HepG2 (cell line): ENCODE measurements around the gene HS3ST5. TPM values are rescaled to one million over a fixed set of nuclear protein-coding genes. Genes with fewer than 3 reads are reported as not detected.

Experiments used
- BCLAF1 ChIP-seq: fragments of 450-650 bp; IDR thresholded peaks from 2 replicates; pipeline ENCODE4 v1.6.1; 2017; ENCODE audit warnings: mild to moderate bottlenecking
- CREM ChIP-seq, 2 experiments: sonication (generic) in 1 of 2; formaldehyde crosslinking in 1 of 2; IDR thresholded peaks; 2 replicates each; pipeline versions ENCODE4 v1.4.0 to v1.6.1; 2016 to 2020; ENCODE audit warnings: antibody characterized with exemption in 1 of 2, mild to moderate bottlenecking in 1 of 2, missing genetic modification reagents in 1 of 2
- DRAP1 ChIP-seq: IDR thresholded peaks from 2 replicates; pipeline ENCODE4 v1.6.1; 2016; ENCODE audit warnings: missing genetic modification reagents, missing compliant biosample characterization
- EP300 ChIP-seq, 3 experiments: sonication (generic) in 1 of 3; formaldehyde crosslinking in 1 of 3; IDR thresholded peaks; 2 replicates each; pipeline versions ENCODE4 v1.5.1 to v1.6.1; 2011 to 2020; ENCODE audit warnings: low read depth in 2 of 3, low read length in 2 of 3, borderline replicate concordance in 1 of 3, improper control_type of control experiment in 1 of 3, mild to moderate bottlenecking in 1 of 3, missing genetic modification reagents in 1 of 3, moderate library complexity in 1 of 3
- GATA4 ChIP-seq: sonication (generic); IDR thresholded peaks from 2 replicates; pipeline ENCODE4 v1.6.1; 2016; ENCODE audit warnings: antibody characterized with exemption, low read depth, borderline replicate concordance
- HOXA3 ChIP-seq: sonication (generic); formaldehyde crosslinking; IDR thresholded peaks from 2 replicates; pipeline ENCODE4 v1.5.0; 2020; ENCODE audit warnings: missing genetic modification reagents
- NCOA2 ChIP-seq: sonication (generic); formaldehyde crosslinking; IDR thresholded peaks from 2 replicates; pipeline ENCODE4 v1.8.0; 2022; ENCODE audit warnings: inconsistent platforms
- THRA ChIP-seq: sonication (generic); formaldehyde crosslinking; IDR thresholded peaks from 2 replicates; pipeline ENCODE4 v1.4.0; 2020; ENCODE audit warnings: missing genetic modification reagents, borderline replicate concordance
- ZBTB4 ChIP-seq: sonication (generic); formaldehyde crosslinking; IDR thresholded peaks from 2 replicates; pipeline ENCODE4 v1.4.0; 2020; ENCODE audit warnings: missing genetic modification reagents, mild to moderate bottlenecking, borderline replicate concordance
- ZFYVE20 ChIP-seq: sonication (generic); formaldehyde crosslinking; IDR thresholded peaks from 2 replicates; pipeline ENCODE4 v1.8.0; 2023; ENCODE audit warnings: low read depth, mild to moderate bottlenecking, moderate library complexity, missing genetic modification reagents, borderline replicate concordance
- ZIK1 ChIP-seq: sonication (generic); formaldehyde crosslinking; IDR thresholded peaks from 2 replicates; pipeline ENCODE4 v1.5.0; 2020; ENCODE audit warnings: mild to moderate bottlenecking, low read depth, missing genetic modification reagents, borderline replicate concordance
- ZNF3 ChIP-seq: IDR thresholded peaks from 2 replicates; pipeline ENCODE4 v1.7.0; 2017; ENCODE audit warnings: inconsistent platforms
- ZNF326 ChIP-seq: sonication (generic); formaldehyde crosslinking; IDR thresholded peaks from 2 replicates; pipeline ENCODE4 v1.4.0; 2020; ENCODE audit warnings: missing genetic modification reagents, borderline replicate concordance
- ZNF589 ChIP-seq: sonication (generic); formaldehyde crosslinking; conservative IDR thresholded peaks from 2 replicates; pipeline ENCODE4 v1.8.0; 2022; ENCODE audit warnings: mild to moderate bottlenecking, moderate library complexity, missing genetic modification reagents
- polyA plus RNA-seq, 8 experiments: library from polyadenylated mRNA; depleted of rRNA in 3 of 8; stranded (reverse) in 7 of 8; unstranded in 1 of 8; fragments of >200 nt; fragmentation: Illumina TruSeq in 4 of 8; extraction: Trizol in 4 of 8; gene quantifications; 2 replicates each; pipeline versions ENCODE4 v1.2.1 to v1.2.3, GENCODE V29; 2011 to 2016; ENCODE audit warnings: low read depth in 4 of 8, missing spikeins in 1 of 8, mixed read lengths in 1 of 8; ENCODE audit not compliant: insufficient read depth in 1 of 8
- total RNA-seq, 5 experiments: library from RNA; depleted of rRNA; stranded (reverse); fragments of >200 nt; fragmentation: Illumina TruSeq; extraction: Trizol; gene quantifications; 2 replicates each; pipeline ENCODE4 v1.2.3, GENCODE V29; 2016; ENCODE audit warnings: low read depth in 1 of 5
- TF ChIP-seq, protein P1 (sequence below): sonication (generic); formaldehyde crosslinking; IDR thresholded peaks from 2 replicates; pipeline ENCODE4 v1.4.0; 2020; ENCODE audit warnings: mild to moderate bottlenecking, missing genetic modification reagents
- TF ChIP-seq, protein P2 (sequence below): sonication (generic); formaldehyde crosslinking; IDR thresholded peaks from 2 replicates; pipeline ENCODE4 v1.8.1; 2023; ENCODE audit warnings: missing genetic modification reagents, inconsistent platforms, borderline replicate concordance
- TF ChIP-seq, protein P3 (sequence below): sonication (generic); formaldehyde crosslinking; IDR thresholded peaks from 2 replicates; pipeline ENCODE4 v1.5.0; 2020; ENCODE audit warnings: missing genetic modification reagents

Gene HS3ST5
- total and polyA plus RNA-seq, 2 of the 13 experiments (the other 11 are each of a cell fraction or from before 2014, with no cell fraction given), result 1.1 to 1.6 TPM

GRCh38 chr6:114170372-114170771 is 172.5 kb downstream of the HS3ST5 start (continued):
- TF ChIP-seq ZNF589 (CRISPR knock-in tag), result no peak
- TF ChIP-seq ZIK1 (CRISPR knock-in tag), result no peak
- TF ChIP-seq NCOA2, result peak; percentile 16; the same call in 1 of the 2 replicates
- TF ChIP-seq GATA4, result peak; percentile 35; the same call in 1 of the 2 replicates
- peak; percentile 64; the same call in 1 of the 2 replicates for TF ChIP-seq THRA (CRISPR knock-in tag)
- no peak for TF ChIP-seq ZNF326 (CRISPR knock-in tag)
- TF ChIP-seq BCLAF1, result no peak
- TF ChIP-seq, protein P1, sequence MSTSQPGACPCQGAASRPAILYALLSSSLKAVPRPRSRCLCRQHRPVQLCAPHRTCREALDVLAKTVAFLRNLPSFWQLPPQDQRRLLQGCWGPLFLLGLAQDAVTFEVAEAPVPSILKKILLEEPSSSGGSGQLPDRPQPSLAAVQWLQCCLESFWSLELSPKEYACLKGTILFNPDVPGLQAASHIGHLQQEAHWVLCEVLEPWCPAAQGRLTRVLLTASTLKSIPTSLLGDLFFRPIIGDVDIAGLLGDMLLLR (CRISPR knock-in tag), result no peak
- TF ChIP-seq EP300 (IDR thresholded peaks at IDR 0.05; ENCODE audit: low read depth in 2 of 2, low read length in 2 of 2), result peak in 1 of 2 experiments; percentile 94; a peak in 2 of 4 replicates
- peak; percentile 30; the same call in 1 of the 2 replicates for TF ChIP-seq EP300 (CRISPR knock-in tag; IDR thresholded peaks at IDR 0.05; ENCODE audit: borderline replicate concordance)
- TF ChIP-seq, protein P2, sequence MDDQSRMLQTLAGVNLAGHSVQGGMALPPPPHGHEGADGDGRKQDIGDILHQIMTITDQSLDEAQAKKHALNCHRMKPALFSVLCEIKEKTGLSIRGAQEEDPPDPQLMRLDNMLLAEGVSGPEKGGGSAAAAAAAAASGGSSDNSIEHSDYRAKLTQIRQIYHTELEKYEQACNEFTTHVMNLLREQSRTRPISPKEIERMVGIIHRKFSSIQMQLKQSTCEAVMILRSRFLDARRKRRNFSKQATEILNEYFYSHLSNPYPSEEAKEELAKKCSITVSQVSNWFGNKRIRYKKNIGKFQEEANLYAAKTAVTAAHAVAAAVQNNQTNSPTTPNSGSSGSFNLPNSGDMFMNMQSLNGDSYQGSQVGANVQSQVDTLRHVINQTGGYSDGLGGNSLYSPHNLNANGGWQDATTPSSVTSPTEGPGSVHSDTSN (CRISPR knock-in tag), result no peak
- no peak for TF ChIP-seq HOXA3
- TF ChIP-seq ZNF3 (CRISPR knock-in tag), result no peak
- TF ChIP-seq, protein P3, sequence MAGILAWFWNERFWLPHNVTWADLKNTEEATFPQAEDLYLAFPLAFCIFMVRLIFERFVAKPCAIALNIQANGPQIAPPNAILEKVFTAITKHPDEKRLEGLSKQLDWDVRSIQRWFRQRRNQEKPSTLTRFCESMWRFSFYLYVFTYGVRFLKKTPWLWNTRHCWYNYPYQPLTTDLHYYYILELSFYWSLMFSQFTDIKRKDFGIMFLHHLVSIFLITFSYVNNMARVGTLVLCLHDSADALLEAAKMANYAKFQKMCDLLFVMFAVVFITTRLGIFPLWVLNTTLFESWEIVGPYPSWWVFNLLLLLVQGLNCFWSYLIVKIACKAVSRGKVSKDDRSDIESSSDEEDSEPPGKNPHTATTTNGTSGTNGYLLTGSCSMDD (CRISPR knock-in tag), result no peak
- no peak for TF ChIP-seq ZFYVE20 (CRISPR knock-in tag)
- peak; percentile 44; the same call in 1 of the 2 replicates for TF ChIP-seq CREM (IDR thresholded peaks at IDR 0.05)
- TF ChIP-seq CREM (CRISPR knock-in tag; IDR thresholded peaks at IDR 0.05), result no peak
- no peak; the same call in 1 of the 2 replicates for TF ChIP-seq DRAP1 (CRISPR knock-in tag)
- no peak for TF ChIP-seq ZBTB4 (CRISPR knock-in tag)
